ENCODE results near the gene C4orf50. TPM values are rescaled to one million over a fixed set of nuclear protein-coding genes. Genes with fewer than 3 reads are reported as not detected.

The C4orf50 gene
- total and polyA plus RNA-seq, 2 of the 13 experiments (the other 11 are each of a cell fraction or from before 2014, with no cell fraction given): not detected

- Histone ChIP-seq H3K4me1 (ENCODE audit: insufficient read depth, low read length) (no peaks in the 10 kb centered on the region), H3K79me2 (ENCODE audit: insufficient read depth, low read length) (no peaks in the 10 kb centered on the region), H3K27me3 (ENCODE audit: control insufficient read depth in 1 of 2, insufficient read depth in 2 of 2, low read length in 2 of 2) (peaks cover 0 to 27% of the 10 kb centered on the region in 2 experiments; a peak in 3 of 5 replicates), H3K36me3 (replicated peaks in 1 of 2; ENCODE audit: control insufficient read depth in 1 of 2, insufficient read depth in 2 of 2, low read length in 2 of 2) (no peaks in the 10 kb centered on the region), H3K4me3 (replicated peaks in 1 of 3; ENCODE audit: insufficient read depth in 1 of 3, low read depth in 2 of 3, low read length in 3 of 3) (no peak overlapping the region), H3K9ac (ENCODE audit: insufficient read depth, low read depth, low read length) (no peak overlapping the region), H2AFZ (ENCODE audit: low read length) (no peak overlapping the region), H4K20me1 (ENCODE audit: insufficient read depth, low read length) (no peaks in the 10 kb centered on the region), H3K4me2 (ENCODE audit: low read depth, low read length) (no peak overlapping the region), H3K9me3 (ENCODE audit: low read length) (no peaks in the 10 kb centered on the region), H3K27ac (ENCODE audit: extremely low read length, insufficient read depth, low read length) (no peak overlapping the region)
- intact Hi-C loops (cut with micrococcal nuclease; ENCODE audit: unreplicated experiment) (no loop called here), in situ Hi-C loops (cut with HindIII; ENCODE audit: extremely low pct_ligation_motif_present, low pct_unique_long_range_greater_than_20kb) (no loop called here)
- TF ChIP-seq PRDM15 (CRISPR knock-in tag; IDR thresholded peaks at IDR 0.05) (no peak), ISX (CRISPR knock-in tag; conservative IDR thresholded peaks at IDR 0.05) (no peak), SRSF9 (IDR thresholded peaks at IDR 0.05; ENCODE audit: borderline replicate concordance, insufficient read depth, low read depth, low read length, poor library complexity, severe bottlenecking) (no peak), IRF9 (CRISPR knock-in tag; IDR thresholded peaks at IDR 0.05; ENCODE audit: borderline replicate concordance) (no peak), ZNF282 (IDR thresholded peaks at IDR 0.05; ENCODE audit: partially characterized antibody) (no peak), MEIS1 (CRISPR knock-in tag; IDR thresholded peaks at IDR 0.05; ENCODE audit: borderline replicate concordance) (no peak), ZSCAN22 (CRISPR knock-in tag; IDR thresholded peaks at IDR 0.05) (no peak)
- no peak for DNase-seq (ENCODE audit: low spot score)
- POLR2A ChIA-PET: no interaction called here
- WGBS (ENCODE audit: low lambda C conversion rate): 9% methylated on average over 6 of the region's 6 CpGs
- no peak for ATAC-seq
- BruUV-seq (replicated peaks): no TSS peak
- CTCF ChIA-PET (ENCODE audit: low intra/inter-chr PET ratio, low total read pairs): no interaction called here
- no peak for FAIRE-seq
These were observed 76.6 kb downstream of the C4orf50 start for GRCh38 chr4:5941601-5942000.

All from HepG2 (cell line).